Endometrial microvascular endothelial cells (primary cell): ENCODE measurements around the gene DHRS2. TPM values are rescaled to one million over a fixed set of nuclear protein-coding genes. Genes with fewer than 3 reads are reported as not detected.
"Not testable (repeated sequence)": the region's sequence is repeated elsewhere in the genome, so short reads cannot be mapped to it uniquely, and the experiment has no call there.

Experiments
- in situ Hi-C: cut with HindIII; loops from 2 replicates; pipeline ENCODE4 v1.10.0; 2017; ENCODE audit warnings: low sequenced_read_pairs, low pct_unique_long_range_greater_than_20kb; ENCODE audit errors: inconsistent ontology term
- total RNA-seq: library from RNA; depleted of rRNA; stranded (reverse); fragments of >200 nt; gene quantifications from one replicate; pipeline ENCODE4 v1.2.3, GENCODE V29; 2015; ENCODE audit errors: inconsistent ontology term

The DHRS2 gene
- total RNA-seq, 1 donor from 2014 or later, result not detected

GRCh38 chr14:23665302-23666016 is 29.3 kb downstream of the DHRS2 start:
- in situ Hi-C loops, result no loop called here

GRCh38 chr14:23667134-23667533 is 31.0 kb downstream of the DHRS2 start:
- in situ Hi-C loops, result no loop called here

GRCh38 chr14:23669441-23669840 is 33.3 kb downstream of the DHRS2 start:
- in situ Hi-C loops, result no loop called here

- in situ Hi-C loops, result no loop called here
Observed at GRCh38 chr14:23670481-23670880, 34.3 kb downstream of the DHRS2 start.

- in situ Hi-C loops, result no loop called here
Observed at GRCh38 chr14:23672200-23672599, 36.0 kb downstream of the DHRS2 start.

GRCh38 chr14:23675337-23675736 is 39.2 kb downstream of the DHRS2 start:
- in situ Hi-C loops, result no loop called here

- in situ Hi-C loops, result no loop called here
Observed at GRCh38 chr14:23675906-23676305, 39.7 kb downstream of the DHRS2 start.

- in situ Hi-C loops, result no loop called here
Observed at GRCh38 chr14:23681337-23681736, 45.2 kb downstream of the DHRS2 start.

GRCh38 chr14:23689709-23690514 is 53.7 kb downstream of the DHRS2 start:
- in situ Hi-C loops, result not testable (repeated sequence)

GRCh38 chr14:23692416-23692815 is 56.3 kb downstream of the DHRS2 start:
- in situ Hi-C loops, result no loop called here

GRCh38 chr14:23693252-23693775 is 57.1 kb downstream of the DHRS2 start:
- in situ Hi-C loops, result no loop called here

- in situ Hi-C loops, result no loop called here
Observed at GRCh38 chr14:23694085-23694948, 58.2 kb downstream of the DHRS2 start.

Other genes starting within 250 kb of the DHRS2 start
- gene MYH6, start 228.1 kb upstream of the DHRS2 start, total RNA-seq, result not detected
- gene MYH7, start 200.7 kb upstream of the DHRS2 start, total RNA-seq, result not detected
- 38.7 TPM for gene NGDN, start 166.7 kb upstream of the DHRS2 start, total RNA-seq
- under 0.01 TPM for gene ZFHX2, start 84.6 kb upstream of the DHRS2 start, total RNA-seq
- 10.6 TPM for gene THTPA, start 80.1 kb upstream of the DHRS2 start, total RNA-seq
- gene AP1G2, start 68.6 kb upstream of the DHRS2 start, total RNA-seq, result 18.0 TPM
- not detected for gene JPH4, start 57.6 kb upstream of the DHRS2 start, total RNA-seq